HUES48 (cell line): Measurements from ENCODE around the gene PRSS12.
"Not testable (repeated sequence)": the region's sequence is repeated elsewhere in the genome, so short reads cannot be mapped to it uniquely, and the experiment has no call there.

Experiments used
- H3K27ac ChIP-seq: one replicate; pipeline ENCODE4 v1.7.0; 2013; ENCODE audit warnings: low read depth, low read length, inconsistent platforms
- H3K27me3 ChIP-seq: 2 replicates; pipeline ENCODE4 v1.6.1; 2013; ENCODE audit warnings: mild to moderate bottlenecking, low read length; ENCODE audit not compliant: control insufficient read depth, insufficient read depth
- H3K36me3 ChIP-seq: 2 replicates; pipeline ENCODE4 v1.6.1; 2013; ENCODE audit warnings: low read length; ENCODE audit not compliant: control insufficient read depth, insufficient read depth
- H3K4me1 ChIP-seq: 2 replicates; pipeline ENCODE4 v1.6.1; 2013; ENCODE audit warnings: mild to moderate bottlenecking, low read length; ENCODE audit not compliant: control insufficient read depth, insufficient read depth
- H3K4me3 ChIP-seq: 2 replicates; pipeline ENCODE4 v1.5.1; 2013; ENCODE audit warnings: mild to moderate bottlenecking, low read depth, low read length
- H3K9ac ChIP-seq: 2 replicates; pipeline ENCODE4 v1.6.1; 2013; ENCODE audit warnings: mild to moderate bottlenecking, low read depth, low read length, moderate library complexity
- H3K9me3 ChIP-seq: 2 replicates; pipeline ENCODE4 v1.6.1; 2013; ENCODE audit warnings: low read length; ENCODE audit not compliant: control insufficient read depth, insufficient read depth

PRSS12 gene

DNA sequence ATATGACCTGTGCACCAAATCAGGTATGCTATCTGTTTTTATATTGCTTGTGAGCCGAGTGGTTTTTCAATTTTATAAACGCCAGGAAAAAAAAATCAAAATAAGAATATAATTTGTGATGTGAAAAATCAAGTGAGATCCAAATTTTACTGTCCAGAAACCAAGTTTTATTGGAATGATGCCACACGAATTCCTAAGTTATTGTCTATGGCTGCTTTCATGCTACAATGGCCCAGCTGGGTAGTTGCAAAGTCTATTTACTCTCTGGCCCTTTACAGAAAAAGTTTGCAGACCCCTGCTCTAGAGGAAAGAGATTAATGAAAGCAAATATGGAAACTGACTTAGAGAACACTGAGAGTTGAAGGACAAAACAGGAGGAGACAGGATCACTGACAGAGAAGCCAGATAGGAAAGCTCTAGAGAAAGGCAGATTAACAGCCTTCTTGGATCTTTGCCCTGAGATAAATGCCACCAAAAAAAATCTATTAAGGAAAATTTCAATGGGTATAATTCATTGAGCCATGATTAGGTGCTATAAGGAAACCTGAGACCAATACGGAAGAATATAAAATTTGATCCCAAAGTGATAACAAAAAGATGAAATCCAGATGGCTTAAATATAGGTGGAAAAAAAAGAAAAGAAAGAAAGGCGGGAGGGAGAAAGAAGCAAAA is 29.8 kb downstream of the PRSS12 start:
- H3K9ac ChIP-seq: no peak overlapping the region
- H3K27me3 ChIP-seq: no peaks in the 10 kb centered on the region
- no peak overlapping the region for H3K27ac ChIP-seq
- no peak overlapping the region for H3K4me3 ChIP-seq
- H3K4me1 ChIP-seq: peaks cover 15% of the 10 kb centered on the region
- no peaks in the 10 kb centered on the region for H3K9me3 ChIP-seq
- no peaks in the 10 kb centered on the region for H3K36me3 ChIP-seq

DNA sequence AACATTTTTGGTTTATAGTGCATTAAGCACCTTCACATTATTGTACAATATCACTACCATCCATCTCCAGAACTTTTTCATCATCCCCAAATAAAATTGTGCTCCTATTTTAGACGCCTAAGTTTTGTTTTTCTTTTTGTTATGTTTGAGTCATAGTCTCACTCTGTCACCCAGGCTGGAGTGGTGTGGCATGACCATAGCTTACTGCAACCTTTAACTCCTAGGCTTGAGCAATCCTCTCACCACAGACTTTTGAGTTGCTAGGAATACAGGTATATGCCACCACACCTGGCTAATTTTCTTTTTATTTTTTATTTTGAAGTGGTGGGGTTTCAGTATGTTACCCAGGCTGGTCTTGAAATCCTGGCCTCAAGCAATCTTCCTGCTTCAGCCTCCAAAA is 33.9 kb downstream of the PRSS12 start:
- Histone ChIP-seq H3K4me3 (no peak overlapping the region), H3K36me3 (no peaks in the 10 kb centered on the region), H3K4me1 (peaks cover 7% of the 10 kb centered on the region; the same call in 1 of the 2 replicates), H3K27ac (no peak overlapping the region), H3K27me3 (no peaks in the 10 kb centered on the region), H3K9ac (no peak overlapping the region), H3K9me3 (no peaks in the 10 kb centered on the region)

DNA sequence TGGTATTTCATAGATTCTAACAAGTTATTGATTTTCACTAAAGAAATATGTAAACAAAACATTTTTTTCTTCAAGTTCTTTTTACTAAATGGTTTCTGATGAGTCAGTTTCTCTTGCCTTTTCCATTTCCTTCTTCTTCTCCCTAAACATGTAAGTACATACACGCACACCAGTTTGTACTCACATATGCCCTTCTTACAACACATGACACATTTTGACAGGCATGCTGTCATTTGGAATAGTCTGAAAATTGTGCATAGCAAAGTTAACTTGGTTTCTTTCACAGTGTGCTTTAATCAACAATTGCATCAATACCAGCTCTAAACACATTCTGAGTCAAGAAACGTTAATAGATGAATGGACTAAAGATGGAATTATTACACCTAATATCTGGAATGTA is 35.1 kb downstream of the PRSS12 start:
- H3K27ac ChIP-seq: no peak overlapping the region
- no peak overlapping the region for H3K9ac ChIP-seq
- no peaks in the 10 kb centered on the region for H3K36me3 ChIP-seq
- peaks cover 5% of the 10 kb centered on the region for H3K4me1 ChIP-seq
- H3K4me3 ChIP-seq: no peak overlapping the region
- H3K9me3 ChIP-seq: no peaks in the 10 kb centered on the region
- H3K27me3 ChIP-seq: no peaks in the 10 kb centered on the region

DNA sequence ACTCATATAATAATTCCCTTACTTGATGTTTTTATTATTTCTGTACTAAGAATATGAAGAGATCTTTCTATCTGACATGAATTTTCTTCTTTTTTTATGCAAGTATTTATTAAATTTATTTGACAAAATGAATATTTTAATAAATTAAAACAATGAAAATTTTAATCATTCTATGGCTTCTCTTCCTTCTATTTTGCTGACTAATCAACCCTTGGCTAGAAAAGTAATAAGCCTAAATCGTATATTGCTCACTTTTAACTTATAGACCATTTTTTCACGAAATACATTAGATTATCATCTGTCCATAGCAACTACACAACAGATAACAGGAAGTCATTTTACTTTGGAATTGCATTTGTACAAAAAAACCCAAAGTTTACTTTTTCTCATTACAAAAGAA is 38.6 kb downstream of the PRSS12 start:
- no peaks in the 10 kb centered on the region for H3K9me3 ChIP-seq
- no peaks in the 10 kb centered on the region for H3K27me3 ChIP-seq
- H3K36me3 ChIP-seq: no peaks in the 10 kb centered on the region
- no peak overlapping the region for H3K9ac ChIP-seq
- H3K27ac ChIP-seq: no peak overlapping the region
- peaks cover 3% of the 10 kb centered on the region; the same call in 1 of the 2 replicates for H3K4me1 ChIP-seq
- no peak overlapping the region for H3K4me3 ChIP-seq

DNA sequence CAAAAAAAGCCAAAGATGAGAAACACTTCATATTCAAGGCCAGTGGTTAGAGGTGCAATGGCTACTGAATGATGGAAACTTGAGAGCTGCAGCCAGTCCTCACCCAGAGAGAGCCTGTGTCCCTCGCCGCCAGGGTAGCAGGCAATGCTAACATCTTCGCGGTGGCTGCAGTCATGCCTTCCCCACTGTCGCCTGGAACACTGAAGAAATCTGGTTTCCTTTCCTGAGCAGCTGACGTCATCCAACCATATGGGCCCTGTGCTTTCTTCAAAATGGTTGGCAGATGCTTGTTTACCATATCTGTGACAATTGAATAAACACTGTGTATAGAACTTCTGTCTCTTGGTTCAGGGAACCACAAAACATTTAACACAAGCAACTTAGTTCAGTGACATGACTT is 39.7 kb downstream of the PRSS12 start:
- Histone ChIP-seq H3K36me3 (no peaks in the 10 kb centered on the region), H3K4me1 (peaks cover 8% of the 10 kb centered on the region), H3K4me3 (no peak overlapping the region), H3K9ac (no peak overlapping the region), H3K27ac (no peak overlapping the region), H3K27me3 (no peaks in the 10 kb centered on the region), H3K9me3 (no peaks in the 10 kb centered on the region)

DNA sequence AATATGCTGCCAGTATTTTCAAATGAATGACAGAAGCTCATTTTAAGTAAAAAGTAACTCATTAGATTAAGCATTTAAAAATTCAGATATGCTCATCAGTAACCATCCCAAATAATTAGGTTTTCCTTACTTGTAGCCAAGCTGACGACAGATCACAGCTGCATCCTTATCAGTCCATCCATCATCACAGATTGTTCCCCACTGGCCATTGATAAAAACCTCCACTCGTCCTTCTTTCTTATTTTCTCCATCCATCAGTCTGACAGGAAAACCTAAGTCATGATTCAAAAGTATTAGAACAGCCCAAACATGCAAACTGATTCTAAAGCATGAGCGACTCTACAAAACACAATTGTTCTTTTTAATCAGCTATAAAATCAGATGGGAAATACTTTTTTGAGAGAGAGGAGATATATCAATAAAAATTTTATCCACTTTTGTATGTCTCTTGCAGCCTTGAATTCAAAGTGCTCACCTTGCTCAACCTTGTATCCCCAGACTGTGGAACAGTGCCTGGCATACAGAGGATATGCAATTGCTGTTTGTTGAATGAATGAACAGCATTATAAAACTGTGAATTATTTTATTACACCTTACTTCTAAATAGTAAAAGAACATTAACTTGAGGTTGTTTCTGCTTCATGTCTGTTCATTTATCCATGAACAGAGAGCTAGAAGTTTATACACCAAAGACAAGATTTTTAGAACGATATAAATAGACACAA is 44.3 kb downstream of the PRSS12 start:
- no peak overlapping the region for H3K27ac ChIP-seq
- H3K9me3 ChIP-seq: no peaks in the 10 kb centered on the region
- H3K4me1 ChIP-seq: peaks cover 22% of the 10 kb centered on the region
- H3K4me3 ChIP-seq: no peak overlapping the region
- no peaks in the 10 kb centered on the region for H3K36me3 ChIP-seq
- no peak overlapping the region for H3K9ac ChIP-seq
- no peaks in the 10 kb centered on the region for H3K27me3 ChIP-seq

DNA sequence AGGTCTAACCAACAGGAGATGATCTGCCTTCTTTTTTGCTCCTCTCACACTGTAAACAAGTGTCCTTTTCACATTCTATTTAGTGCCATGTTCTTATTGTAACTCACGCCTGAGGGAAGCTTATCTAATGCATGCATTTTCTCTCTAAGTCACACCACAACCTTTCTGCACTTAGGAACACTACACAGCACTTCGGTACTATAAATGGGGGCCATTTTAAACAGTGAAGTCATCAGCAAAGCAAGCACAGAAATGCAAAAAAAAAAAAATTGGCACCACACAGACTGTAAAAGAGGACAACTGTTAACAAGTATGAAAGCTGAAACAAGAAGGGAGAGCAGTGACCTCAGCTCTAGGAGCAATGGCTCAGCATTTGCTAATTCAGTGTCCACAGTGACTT is 45.2 kb downstream of the PRSS12 start:
- H3K9me3 ChIP-seq: no peaks in the 10 kb centered on the region
- no peak overlapping the region for H3K9ac ChIP-seq
- H3K36me3 ChIP-seq: no peaks in the 10 kb centered on the region
- H3K4me3 ChIP-seq: 0 out of 2 replicates have a peak overlapping the region, but pooled peaks have one; percentile 8
- peaks cover 18% of the 10 kb centered on the region for H3K4me1 ChIP-seq
- H3K27ac ChIP-seq: no peak overlapping the region
- H3K27me3 ChIP-seq: no peaks in the 10 kb centered on the region

DNA sequence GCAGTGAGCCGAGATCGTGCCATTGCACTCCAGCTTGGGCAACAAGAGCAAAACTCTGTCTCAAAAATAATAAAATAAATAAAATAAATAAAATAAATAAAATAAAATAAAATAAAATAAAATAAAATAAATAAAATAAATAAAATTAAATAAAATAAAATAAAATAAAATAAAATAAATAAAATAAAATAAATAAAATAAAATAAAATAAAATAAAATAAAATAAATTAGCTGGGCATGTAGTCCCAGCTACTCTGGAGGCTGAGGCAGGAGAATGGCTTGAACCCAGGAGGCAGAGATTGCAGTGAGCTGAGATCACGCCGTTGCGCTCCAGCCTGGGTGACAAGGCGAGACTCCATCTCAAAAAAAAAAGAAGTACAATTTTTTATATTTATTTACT is 53.2 kb downstream of the PRSS12 start:
- H3K36me3 ChIP-seq, H3K9me3 ChIP-seq: not testable (repeated sequence)

DNA sequence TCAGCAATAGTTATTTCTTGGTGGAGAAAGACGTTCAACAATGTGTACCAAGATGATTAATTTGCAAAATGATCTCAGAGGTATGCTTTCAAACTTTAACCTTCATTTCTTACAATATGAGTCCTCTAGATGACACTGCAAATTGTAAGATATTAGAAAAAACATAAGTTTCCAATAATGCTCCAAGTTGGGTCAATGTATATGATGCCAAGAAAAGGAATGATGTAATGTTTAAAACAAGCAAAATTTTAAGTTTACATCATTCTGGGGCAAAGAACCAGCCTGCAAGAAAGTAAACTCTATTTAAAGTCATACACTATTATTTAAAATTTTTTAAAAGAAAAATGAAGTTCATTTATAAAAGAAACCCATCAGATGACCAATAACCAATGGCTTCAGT is 56.1 kb downstream of the PRSS12 start:
- Histone ChIP-seq H3K36me3 (no peaks in the 10 kb centered on the region), H3K9ac (no peak overlapping the region), H3K27me3 (no peaks in the 10 kb centered on the region), H3K4me3 (no peak overlapping the region), H3K27ac (no peak overlapping the region), H3K9me3 (no peaks in the 10 kb centered on the region), H3K4me1 (no peaks in the 10 kb centered on the region)

More for the DNA sequence above, 53.2 kb downstream of the PRSS12 start:
- H3K4me3 ChIP-seq, H3K4me1 ChIP-seq, H3K9ac ChIP-seq, H3K27ac ChIP-seq, H3K27me3 ChIP-seq: not testable (repeated sequence)

DNA sequence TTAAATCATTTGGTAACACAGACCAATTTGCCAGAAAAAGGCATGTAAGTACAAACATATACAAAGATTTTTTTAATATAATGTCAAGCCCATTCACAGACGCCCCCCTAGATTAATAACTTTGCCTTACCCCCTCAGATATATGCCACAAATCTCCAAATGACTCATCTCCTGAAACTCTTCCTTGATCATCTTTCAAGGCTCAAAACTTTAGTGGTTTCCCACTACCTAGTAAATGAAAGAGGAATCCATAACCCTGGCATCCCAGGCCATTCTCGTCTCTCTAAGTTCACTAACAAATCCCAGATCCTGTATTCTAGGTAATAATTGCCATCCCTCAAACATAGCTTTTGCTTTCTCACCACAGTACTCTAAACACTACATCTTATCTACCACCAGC is 61.9 kb downstream of the PRSS12 start:
- Histone ChIP-seq H3K27ac (no peak overlapping the region), H3K9me3 (no peaks in the 10 kb centered on the region), H3K27me3 (no peaks in the 10 kb centered on the region), H3K4me1 (no peaks in the 10 kb centered on the region; the same call in 1 of the 2 replicates), H3K9ac (no peak overlapping the region), H3K4me3 (no peak overlapping the region), H3K36me3 (no peaks in the 10 kb centered on the region)

DNA sequence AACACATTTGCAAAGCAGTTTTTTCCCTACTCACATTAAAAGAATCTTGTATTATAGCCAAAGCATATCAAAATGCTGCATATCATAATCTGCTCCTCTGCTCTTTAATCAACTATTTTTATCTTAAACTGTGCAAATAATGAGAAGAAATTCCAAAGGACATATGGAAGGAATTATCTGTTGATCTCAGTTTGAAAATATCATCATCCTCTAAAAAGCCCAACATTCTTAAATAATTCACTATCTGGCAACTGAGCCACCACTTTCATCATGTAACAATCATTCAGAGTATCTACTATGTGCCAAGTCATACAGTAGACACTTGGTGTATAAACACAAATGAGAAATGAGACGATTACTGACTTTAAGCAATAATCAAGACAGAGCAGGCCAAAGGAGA is 63.0 kb downstream of the PRSS12 start:
- H3K27ac ChIP-seq: no peak overlapping the region
- H3K4me1 ChIP-seq: no peaks in the 10 kb centered on the region; the same call in 1 of the 2 replicates
- no peaks in the 10 kb centered on the region for H3K9me3 ChIP-seq
- no peak overlapping the region for H3K9ac ChIP-seq
- no peaks in the 10 kb centered on the region for H3K27me3 ChIP-seq
- no peak overlapping the region for H3K4me3 ChIP-seq
- no peaks in the 10 kb centered on the region for H3K36me3 ChIP-seq
